ENCODE results near the gene UBAP1L.
"Not testable (repeated sequence)": the region's sequence is repeated elsewhere in the genome, so short reads cannot be mapped to it uniquely, and the experiment has no call there.

The UBAP1L gene

DNA sequence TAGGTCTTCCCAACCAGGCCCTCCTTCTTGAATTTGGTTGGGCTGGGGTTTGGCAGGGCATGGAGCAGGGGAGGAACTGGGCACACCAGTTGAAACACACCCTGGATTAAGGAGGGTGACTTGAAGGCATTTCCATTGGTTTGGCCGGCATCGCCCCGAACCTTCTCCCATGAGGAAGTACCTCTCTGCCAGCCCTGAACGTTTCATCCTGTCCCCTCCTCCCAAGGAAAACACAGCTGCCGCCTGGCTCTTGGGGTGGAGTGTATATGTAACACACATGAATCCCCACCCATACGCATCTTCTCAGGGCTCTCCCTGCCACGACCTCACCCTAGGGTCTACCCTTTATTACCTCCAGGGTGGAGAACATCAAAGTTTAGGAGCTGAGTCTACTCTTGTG lies 14.6 kb downstream of the UBAP1L start:
- no peak for DNase-seq (ENCODE audit: extremely low read depth in 1 of 2, low read depth in 1 of 2)

DNA sequence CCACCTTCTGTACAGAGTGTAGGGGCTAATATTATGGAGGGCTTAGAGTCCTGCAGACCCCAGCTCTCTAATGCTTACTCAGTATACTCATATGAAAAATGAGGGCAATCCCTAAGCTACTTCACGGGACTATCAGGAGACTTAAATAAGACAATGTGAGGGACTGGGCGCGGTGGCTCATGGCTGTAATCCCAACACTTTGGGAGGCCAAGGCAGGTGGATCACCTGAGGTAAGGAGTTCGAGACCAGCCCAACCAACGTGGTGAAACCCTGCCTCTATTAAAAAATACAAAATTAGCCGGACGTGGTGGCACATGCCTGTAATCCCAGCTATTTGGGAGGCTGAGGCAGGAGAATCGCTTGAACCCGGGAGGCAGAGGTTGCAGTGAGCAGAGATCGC lies 15.2 kb downstream of the UBAP1L start:
- DNase-seq (ENCODE audit: extremely low read depth in 1 of 2, low read depth in 1 of 2) = not testable (repeated sequence)

DNA sequence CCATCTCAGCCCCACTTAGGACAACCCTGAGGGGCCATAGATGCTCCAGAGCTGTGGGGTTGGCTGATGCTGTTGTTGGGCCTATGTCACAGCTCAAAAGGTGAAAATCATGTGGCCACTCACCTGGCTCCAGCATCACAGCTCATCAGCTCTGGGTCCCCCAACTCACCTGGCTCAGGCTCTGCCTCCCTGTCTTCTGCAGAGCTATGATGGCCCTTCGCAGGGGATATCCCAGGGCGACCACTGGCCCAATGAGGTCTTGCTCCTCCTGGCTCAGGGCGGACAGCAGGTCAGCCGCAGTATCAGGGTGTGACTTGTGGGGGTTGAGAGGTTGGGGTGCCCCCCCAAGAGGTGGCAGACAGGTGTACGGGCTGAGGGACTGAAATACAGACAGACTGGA lies 15.7 kb downstream of the UBAP1L start:
- no peak for DNase-seq (ENCODE audit: extremely low read depth in 1 of 2, low read depth in 1 of 2)

DNA sequence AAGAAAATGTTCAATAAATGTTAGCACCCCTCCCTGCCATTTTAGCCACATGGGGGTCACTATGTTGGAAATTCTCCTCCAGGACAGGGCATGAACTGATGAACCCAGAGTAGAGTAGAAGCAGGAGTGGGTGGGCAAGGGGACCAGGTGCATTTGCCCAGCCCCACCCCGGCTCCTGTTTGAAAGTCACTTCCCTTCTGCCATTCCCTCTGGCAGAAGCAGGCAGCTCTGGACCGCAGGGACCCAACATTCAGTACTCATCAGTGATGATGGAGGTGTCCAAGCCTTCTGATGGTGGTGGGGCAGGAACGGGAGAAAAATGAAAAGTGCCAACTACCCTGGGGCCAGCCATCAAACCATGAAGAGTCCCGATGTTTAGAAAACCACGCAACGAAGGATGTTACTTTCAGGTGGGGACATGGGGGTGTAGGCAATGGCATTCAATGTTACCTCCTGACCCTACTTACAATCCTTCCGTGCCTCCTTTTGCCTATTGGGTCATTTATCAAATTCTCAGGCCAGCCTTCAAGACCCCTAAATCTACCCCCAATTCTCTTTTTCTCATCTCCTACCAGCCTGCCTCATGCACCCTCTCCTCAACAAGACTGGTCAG lies 17.2 kb downstream of the UBAP1L start:
- no peak for DNase-seq (ENCODE audit: extremely low read depth in 1 of 2, low read depth in 1 of 2)

DNA sequence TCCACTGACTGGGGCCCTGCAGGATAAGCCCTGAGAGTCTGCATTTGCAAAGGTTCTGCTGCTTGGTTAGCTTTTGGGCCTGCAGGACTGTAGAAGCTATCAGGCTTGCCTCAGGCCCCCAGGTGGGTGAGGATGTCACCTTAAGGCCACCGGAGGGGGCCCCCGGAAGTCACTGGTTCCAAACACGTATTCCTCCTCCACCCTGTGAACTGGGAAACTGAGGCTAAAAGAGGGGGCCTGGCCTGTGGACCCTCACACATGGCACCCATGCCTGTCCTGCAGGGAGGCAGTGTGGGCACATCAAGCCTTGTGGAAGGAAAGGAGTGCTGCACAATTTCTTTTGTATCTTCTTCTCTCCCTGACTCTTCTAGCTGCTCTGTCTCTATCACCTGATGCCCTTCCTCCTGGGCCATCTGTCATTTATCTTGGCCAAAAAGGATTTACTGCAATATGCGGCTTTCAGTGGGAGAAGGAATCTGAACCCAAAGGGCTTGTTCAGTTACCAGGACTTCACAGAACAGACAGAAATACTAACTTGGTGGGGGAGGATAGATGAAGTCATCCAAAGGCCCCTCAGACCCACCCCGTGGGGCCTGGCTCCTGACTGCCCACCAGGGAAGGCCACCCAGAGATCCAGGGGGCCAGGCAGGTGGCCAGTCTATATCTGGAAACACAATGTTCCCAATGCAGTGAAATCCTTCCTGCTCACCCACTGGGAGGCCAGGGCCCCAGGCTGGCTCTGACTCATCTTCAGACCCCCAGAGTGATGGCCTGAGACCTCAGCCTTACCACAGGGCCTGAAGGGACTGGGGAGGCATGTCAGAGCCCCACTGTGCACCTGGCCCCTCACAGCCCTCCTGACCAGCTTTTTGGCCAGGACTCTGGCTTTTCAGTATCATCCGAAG lies 18.3 kb downstream of the UBAP1L start:
- no peak for DNase-seq (ENCODE audit: extremely low read depth in 1 of 2, low read depth in 1 of 2)

DNA sequence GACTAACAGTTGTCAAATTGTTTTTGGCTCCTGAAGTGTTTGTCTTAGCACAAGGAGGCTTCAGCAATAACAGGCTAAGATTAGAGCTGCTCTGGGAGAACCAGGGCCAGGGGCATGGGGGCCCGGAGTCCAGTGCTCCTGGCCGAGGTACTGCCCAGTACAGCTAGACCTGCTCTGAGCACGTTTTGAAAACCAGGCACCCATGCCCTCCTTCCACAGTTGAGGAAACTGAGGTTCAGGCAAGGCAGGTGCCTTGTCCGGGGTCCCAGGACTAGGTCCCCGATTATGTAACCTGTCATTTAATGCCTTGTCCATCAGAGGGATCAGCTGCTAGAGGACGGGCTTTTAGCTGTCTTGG lies 19.3 kb downstream of the UBAP1L start:
- DNase-seq (ENCODE audit: extremely low read depth in 1 of 2, low read depth in 1 of 2) = no peak

DNA sequence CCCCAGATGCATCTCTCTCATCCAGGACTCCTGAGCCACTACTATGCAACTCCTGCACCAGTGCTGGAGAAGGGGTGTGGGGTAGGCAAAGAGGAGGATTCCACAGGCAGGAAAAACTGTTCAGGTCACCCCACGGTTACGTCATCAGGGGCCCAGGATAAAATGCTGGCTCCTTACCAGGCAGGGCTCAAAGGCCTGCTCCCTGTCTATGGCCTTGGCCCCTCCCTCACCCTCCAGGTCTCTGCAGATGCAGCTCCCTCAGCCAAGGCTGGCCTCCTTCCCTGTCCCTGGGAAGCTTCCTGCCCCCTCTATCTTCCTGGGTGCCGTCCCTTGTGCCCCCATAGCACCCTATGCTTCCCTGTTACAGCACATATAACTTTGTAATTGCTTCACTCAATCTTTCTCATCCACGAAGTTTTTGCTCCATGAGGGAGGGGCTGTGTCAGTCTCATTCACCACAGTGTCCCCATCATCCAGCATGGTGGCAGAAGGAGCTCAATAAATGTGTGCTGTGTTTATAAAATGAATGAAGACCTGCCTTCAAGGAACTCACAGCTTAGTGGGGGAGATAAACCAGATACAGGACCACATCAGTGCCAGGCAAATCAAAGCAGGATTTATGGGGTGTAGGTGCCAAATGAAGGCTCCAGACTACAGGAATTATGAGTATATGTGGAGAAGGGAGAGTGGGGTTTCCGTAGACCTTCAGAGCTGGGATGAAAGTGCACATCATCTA lies 19.8 kb downstream of the UBAP1L start:
- DNase-seq (ENCODE audit: extremely low read depth in 1 of 2, low read depth in 1 of 2) = no peak

DNA sequence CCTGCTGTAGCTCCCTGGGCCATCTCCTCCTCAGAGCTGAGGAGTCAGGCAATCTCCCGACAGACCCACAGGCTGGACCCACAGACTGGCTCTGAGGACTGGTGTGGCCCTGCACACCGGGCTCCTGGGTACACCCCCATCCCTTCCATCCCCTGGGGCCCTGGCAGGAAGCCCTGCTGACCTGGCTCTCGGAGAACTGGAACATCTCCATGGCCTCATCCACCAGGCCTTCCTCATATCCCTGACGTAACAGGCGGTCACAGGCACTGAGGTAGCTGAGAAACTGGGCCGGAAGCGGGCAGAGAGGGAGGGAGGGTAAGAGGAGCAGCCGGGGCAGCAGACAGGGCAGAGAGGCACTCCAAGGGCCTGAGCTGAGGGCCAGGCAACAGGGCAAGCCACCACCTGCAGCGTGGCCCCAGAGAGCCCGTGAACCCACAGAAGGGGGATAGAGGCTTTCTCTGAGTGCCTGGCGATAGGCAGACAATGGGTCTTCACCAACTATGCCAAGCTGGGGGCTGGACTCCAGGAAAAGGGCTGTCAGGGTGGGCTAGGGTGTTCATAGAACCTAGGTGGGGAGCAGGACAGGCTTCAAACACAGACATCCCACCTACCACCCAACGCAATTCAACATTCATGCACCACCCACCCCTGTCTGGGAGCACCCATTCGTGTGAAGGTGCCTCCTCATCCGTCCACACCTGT lies 20.6 kb downstream of the UBAP1L start:
- DNase-seq (ENCODE audit: extremely low read depth in 1 of 2, low read depth in 1 of 2) = no peak

DNA sequence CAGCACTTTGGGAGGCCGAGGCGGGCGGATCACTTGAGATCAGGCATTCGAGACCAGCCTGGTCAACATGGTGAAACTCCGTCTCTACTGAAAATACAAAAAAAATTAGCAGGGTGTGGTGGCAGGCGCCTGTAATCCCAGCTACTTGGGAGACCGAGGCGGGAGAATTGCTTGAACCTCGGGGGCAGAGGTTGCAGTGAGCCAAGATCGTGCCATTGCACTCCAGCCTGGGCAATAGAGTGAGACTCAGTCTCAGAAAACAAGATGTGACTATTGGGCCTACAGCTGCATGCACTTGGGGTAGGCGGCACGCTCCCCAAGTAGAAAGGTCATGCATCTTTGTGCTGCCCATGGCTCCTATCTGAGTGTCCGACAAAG lies 21.2 kb downstream of the UBAP1L start:
- not testable (repeated sequence) for DNase-seq (ENCODE audit: extremely low read depth in 1 of 2, low read depth in 1 of 2)

DNA sequence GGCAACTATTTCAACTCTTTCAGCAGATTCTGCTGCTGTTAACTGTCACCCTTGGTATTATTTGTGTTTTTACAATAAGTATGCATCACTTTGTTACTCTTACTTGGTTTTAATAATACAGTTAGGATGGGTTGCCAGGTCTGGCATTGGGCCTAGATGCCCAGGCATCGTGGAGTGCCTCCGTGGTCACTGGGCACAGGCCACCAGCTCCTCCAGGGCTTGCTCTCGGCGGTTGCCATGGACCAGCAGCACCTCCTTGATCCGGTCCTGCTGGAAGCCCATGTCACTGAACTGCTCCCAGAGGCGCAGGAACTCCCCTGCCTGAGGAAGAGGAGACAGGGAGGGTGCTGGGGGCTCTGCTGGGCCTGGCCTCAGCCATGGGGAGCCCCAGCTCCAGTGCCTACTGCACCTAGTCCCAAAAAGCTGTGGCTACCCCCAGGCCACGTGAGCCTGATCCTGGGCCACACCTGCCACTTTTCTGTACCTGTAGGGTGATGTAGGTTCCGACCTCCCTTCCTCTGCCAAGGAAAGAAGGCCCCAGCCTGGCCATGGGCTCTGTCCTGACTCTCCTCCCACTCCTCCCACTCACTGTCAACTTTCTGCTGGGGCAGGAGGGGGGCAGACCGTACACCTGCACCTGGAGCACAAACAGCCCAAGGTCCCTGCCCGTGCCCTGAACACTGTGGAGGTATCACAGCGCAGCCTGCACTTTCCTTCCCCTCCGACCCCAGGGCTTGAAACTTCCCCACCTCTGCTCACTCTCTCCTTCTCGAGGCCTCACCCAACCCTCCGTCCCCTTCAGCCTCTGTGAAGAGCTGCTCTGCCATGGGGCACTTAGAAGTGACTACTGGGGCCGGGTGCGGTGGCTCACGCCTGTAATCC lies 21.8 kb downstream of the UBAP1L start:
- no peak for DNase-seq (ENCODE audit: extremely low read depth in 1 of 2, low read depth in 1 of 2)

DNA sequence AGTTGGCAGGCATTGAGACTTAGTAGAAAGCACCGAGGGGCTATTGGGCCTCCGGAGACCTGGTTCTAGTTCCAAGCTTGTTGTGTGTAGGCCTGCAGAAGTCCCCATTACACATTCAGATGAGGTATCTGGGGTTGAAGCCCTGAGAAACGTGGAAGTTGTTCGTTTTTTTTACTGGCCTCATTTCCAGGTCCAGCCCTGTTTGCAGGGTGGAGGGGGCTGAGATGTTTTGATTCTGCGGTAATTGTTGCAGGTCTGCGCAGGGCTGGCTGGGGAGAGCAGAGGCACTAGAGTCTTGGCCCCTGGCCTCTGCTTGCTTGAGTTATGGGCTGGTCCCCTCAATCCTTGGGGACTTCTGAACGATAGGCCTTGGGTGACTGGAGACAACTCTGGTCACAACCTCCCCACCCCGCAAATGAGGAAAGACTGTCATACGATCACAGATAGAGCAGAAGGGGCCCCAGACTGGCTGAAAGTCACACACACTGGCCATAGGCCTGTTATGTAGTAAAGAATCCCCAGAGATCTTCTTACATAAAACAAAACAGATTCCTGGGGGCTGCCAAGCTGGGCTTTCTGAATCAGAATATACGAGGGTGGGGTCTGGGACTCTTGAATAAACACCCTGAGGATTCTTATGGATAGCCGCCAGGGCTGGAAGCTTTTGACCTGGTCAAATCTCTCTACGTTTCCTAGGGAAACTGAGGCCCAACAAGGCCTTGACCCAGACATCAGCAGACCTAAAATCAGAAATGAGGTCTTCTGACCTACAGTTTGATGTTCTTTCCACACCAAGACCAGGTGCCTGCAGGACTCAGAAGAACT lies 22.8 kb downstream of the UBAP1L start:
- DNase-seq (ENCODE audit: extremely low read depth in 1 of 2, low read depth in 1 of 2) = no peak

DNA sequence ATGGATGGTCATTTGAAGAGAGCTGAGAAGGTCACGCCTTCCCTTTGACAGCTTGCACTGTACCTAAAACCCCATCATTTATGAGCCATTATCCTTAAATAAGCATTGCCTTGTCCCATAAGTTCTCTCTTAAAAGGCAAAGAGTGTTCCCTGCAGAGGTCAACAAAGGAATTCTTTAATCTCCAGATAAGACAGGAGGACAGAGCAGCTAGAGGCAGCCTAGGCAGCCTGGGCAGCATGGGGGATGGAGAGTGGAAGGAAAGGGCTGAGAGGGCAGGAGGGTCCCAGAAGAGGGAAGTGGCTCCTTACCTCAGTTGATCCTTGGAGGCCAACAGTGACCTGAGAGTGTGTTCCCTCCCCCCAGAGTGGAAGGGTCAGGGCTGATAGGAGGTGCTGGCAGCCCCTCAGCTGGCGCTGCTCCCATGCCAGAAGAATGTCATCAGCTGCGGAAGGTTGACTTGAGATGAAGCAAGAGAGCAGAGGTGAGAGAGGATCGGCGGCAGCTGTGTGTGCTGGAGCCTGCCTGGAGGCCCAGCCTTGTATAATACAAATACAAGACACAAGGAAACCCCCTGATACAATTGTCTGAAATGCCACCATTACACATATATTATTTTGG lies 25.7 kb downstream of the UBAP1L start:
- no peak for DNase-seq (ENCODE audit: extremely low read depth in 1 of 2, low read depth in 1 of 2)

DNA sequence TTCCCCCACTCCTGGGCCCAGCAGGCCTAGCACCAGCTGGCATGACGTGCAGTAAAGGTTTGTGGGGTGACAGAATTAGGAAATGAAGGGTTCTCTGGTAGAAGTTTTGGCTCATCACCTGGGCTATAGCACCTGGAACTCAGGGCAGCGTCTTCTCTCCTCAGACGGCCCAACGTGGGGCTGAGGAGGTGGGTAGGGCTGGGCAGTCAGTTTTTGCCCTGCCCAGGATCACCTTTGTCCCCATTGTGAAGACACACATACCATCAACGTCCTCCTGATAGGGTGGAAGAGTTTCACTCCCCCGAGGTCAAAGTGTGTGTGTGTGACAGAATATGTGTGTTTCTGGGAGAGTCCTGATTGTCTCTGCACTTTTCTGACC lies 26.4 kb downstream of the UBAP1L start:
- DNase-seq (ENCODE audit: extremely low read depth in 1 of 2, low read depth in 1 of 2) = no peak

DNA sequence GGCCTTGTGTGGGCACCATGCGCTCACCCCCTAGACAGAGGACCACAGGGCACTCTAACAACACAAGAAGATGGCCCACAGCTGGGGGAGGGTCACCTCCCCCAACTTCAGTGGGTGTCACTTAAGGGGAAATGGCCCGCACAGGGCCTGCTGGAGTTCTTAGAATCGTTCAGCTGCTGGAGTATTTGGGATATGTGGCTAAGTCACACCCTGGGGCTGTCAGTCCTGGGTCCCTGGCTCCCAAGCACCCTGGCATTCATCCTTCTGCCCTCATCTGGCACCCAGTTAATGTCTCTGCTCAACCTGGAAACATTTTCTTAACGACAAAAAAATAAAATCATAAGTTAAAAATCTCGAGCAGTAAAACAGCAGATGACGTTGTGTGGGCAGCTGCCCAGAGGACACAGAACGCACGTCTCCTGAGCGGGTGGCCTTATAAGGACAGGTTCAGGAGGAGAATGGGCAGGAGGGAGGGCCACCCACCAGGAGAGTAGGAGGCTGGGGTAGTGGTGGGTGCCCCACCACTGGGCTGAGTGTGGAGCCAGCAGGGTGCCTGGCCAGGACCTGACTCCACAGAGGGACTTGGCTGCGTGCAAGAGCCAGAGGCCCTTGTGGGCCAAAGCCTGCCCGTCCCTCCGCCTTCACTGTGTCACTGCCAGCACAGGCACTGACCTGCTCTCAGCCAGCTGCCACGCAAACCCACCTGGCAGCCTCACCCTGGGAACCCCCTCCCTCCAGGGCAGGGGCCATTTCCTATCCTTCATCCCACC lies 26.9 kb downstream of the UBAP1L start:
- DNase-seq (ENCODE audit: extremely low read depth in 1 of 2, low read depth in 1 of 2) = no peak

DNA sequence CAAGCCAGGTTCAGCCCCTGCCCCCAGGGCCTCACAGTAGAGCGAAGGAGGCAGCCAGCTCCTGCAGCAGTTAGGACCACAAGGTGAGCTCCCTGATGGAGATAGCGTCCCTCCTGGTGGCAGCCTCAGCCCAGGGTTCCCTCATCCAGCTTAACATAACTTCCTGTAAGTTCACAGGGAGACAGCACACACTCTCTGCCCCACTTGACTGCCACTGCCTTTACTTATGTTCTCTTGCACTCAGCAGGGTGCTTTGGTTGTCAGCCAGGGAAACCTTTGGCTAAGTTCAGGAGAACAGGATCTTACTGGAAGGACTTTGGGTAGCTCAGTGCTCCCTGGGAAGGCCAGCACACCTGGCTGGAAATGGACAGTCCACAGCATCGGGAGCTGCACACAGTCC lies 27.6 kb downstream of the UBAP1L start:
- DNase-seq (ENCODE audit: extremely low read depth in 1 of 2, low read depth in 1 of 2) = no peak

DNA sequence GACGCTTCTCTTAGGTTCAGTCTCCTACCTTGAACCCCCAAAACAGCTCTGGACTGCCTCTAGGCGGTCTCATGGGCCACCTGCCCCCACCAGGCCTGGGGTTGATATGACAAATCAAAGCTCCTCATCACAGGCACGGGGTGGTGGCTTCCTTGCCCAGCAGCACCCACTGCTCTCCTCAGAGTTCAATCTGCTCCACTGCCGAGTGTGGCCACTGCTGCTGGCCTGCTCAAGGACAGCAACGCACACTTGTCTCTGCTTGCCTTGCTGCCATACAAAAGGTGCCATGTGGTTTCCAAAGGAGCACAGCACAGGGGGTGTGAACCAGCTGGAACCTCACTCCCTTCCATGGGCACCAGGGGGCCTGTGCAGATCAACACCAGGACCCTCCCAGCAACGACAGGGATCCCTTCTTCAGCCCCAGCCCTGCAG lies 28.3 kb downstream of the UBAP1L start:
- no peak for DNase-seq (ENCODE audit: extremely low read depth in 1 of 2, low read depth in 1 of 2)

DNA sequence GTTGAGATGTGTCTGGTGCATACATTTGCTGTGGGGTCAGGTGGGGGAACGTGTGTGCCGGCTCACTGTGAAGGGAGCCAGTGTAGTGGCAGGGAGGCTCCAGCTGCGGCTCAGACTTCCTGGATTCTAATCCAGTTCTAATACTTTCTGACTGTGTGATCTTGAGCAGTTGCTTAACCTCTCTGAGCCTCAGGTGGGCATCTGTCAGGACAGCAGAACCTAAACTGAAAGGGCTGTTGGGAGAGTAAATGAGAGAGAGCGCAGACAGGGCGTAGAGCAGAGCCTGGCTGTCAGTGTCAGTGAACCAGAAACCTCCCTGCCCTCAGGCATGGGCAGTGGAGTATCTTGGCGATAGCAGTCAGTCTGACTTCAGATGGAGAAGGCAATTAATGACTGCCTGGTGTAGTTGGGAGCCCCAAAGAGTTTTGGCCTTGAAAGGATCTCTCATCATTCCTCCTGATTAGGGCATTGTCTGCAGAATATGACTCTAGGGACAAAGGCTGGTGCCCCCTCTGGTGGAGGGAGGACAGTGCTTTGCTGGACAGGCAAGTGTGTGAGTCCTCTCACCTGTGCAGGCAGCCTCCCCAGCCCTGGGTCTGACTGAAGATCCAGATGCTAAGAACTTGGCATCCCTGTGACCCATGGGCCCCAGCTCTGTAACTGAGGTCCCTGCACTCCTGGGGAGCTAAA lies 28.9 kb downstream of the UBAP1L start:
- DNase-seq (ENCODE audit: extremely low read depth in 1 of 2, low read depth in 1 of 2) = no peak

Data from stimulated activated CD8-positive, alpha-beta memory T cell treated with anti-CD3 and anti-CD28 coated beads, Interleukin-7, amount 100 ng/mL, for 48 hours (primary cell).